Right lobe of liver (tissue), 4 donors: Measurements from ENCODE around the gene JUN.

Experiments
- POLR2A ChIP-seq: fragments of 450-650 bp; IDR thresholded peaks from one replicate; pipeline ENCODE4 v1.6.1; 2017; ENCODE audit warnings: antibody characterized with exemption, mild to moderate bottlenecking
- TF ChIP-seq, protein P1 (sequence below), 4 donors: fragments of 200-600 bp in 3 of 4; fragments of 450-650 bp in 1 of 4; IDR thresholded peaks; one replicate each; pipeline versions ENCODE4 v1.5.1 to v1.8.0; 2016 to 2022; ENCODE audit warnings: antibody characterized with exemption in 4 of 4, mild to moderate bottlenecking in 2 of 4
- donor health status: DM: no; HTN: no; CAD: no.
- donor health status: DM: no; HTN: no; CAD: no.
- donor health status: DM: no; HTN: yes; CAD: no.

DNA sequence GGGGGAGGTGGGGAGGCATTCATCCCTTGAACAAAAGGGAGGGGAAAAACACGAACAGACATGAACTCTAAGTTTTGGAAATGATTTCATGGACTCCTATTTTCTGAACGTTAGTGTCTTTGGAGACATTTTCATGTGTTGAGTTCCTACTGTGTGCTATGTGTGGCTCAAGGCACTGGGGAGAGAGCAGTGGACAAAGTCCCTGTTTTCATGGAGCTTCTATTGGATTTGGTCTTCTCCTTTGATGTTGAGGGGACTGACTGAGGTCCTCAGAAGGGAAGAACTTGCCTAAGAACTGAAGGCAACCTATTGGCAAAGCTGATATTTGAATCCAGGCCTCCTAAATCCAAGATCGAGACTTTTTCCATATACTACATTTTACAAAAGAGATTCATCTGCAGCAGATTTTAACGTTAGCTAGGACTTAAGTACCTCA lies 30.4 kb downstream of the JUN start:
- TF ChIP-seq POLR2A: no peak
- TF ChIP-seq, protein P1, sequence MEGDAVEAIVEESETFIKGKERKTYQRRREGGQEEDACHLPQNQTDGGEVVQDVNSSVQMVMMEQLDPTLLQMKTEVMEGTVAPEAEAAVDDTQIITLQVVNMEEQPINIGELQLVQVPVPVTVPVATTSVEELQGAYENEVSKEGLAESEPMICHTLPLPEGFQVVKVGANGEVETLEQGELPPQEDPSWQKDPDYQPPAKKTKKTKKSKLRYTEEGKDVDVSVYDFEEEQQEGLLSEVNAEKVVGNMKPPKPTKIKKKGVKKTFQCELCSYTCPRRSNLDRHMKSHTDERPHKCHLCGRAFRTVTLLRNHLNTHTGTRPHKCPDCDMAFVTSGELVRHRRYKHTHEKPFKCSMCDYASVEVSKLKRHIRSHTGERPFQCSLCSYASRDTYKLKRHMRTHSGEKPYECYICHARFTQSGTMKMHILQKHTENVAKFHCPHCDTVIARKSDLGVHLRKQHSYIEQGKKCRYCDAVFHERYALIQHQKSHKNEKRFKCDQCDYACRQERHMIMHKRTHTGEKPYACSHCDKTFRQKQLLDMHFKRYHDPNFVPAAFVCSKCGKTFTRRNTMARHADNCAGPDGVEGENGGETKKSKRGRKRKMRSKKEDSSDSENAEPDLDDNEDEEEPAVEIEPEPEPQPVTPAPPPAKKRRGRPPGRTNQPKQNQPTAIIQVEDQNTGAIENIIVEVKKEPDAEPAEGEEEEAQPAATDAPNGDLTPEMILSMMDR (IDR thresholded peaks at IDR 0.05): no peak
